ENCODE measurements around the gene COMT.

DNA sequence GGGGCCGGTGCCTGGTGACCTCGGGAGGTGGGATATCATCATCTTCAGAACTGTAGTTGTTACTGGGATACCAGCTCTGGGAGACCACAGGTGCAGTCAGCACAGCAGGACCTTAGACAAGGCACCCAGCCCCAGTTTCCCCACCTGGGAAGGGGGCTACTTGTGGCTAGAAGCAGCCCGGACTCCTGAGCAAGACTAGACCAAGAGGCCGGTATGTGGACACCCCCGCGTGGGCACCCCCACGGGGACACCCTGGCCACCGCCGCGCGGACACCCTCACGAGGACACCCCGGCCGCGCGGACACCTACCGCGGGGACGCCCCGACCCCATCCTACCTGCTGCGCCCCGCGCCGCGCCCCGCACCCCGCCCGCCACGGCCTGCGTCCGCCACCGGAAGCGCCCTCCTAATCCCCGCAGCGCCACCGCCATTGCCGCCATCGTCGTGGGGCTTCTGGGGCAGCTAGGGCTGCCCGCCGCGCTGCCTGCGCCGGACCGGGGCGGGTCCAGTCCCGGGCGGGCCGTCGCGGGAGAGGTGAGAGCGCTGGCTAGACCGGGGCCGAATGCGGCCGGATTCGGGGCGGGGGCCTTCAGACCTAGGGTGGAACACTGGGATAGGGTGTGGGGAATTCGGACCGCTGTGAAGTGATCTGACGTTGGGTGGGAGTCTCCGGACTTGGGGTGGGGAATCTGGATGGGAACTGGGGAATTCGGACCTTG, at the start of gene COMT, which contains the start of gene TXNRD2:
- TF ChIP-seq EZH2 (IDR thresholded peaks at IDR 0.05; ENCODE audit: borderline replicate concordance, low read depth, low read length, severe bottlenecking), result no peak
- TF ChIP-seq, protein P1, sequence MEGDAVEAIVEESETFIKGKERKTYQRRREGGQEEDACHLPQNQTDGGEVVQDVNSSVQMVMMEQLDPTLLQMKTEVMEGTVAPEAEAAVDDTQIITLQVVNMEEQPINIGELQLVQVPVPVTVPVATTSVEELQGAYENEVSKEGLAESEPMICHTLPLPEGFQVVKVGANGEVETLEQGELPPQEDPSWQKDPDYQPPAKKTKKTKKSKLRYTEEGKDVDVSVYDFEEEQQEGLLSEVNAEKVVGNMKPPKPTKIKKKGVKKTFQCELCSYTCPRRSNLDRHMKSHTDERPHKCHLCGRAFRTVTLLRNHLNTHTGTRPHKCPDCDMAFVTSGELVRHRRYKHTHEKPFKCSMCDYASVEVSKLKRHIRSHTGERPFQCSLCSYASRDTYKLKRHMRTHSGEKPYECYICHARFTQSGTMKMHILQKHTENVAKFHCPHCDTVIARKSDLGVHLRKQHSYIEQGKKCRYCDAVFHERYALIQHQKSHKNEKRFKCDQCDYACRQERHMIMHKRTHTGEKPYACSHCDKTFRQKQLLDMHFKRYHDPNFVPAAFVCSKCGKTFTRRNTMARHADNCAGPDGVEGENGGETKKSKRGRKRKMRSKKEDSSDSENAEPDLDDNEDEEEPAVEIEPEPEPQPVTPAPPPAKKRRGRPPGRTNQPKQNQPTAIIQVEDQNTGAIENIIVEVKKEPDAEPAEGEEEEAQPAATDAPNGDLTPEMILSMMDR (IDR thresholded peaks at IDR 0.05; ENCODE audit: borderline replicate concordance, extremely low read depth, low read length, poor library complexity, severe bottlenecking), result no peak

All from DND-41 (cell line).